WTC11 (cell line): ENCODE measurements around the gene PVALEF. TPM values are rescaled to one million over a fixed set of nuclear protein-coding genes. Genes with fewer than 3 reads are reported as not detected.

ENCODE experiments used
- ATAC-seq: fragments of 200-7000 bp; cut with Tn5 transposase; 2 replicates; pipeline ENCODE4 v1.10.0; 2021; ENCODE audit warnings: mild to moderate bottlenecking, moderate library complexity
- CTCF ChIA-PET: fragments of 300-600 bp; sonication (Branson Sonifier 250); formaldehyde crosslinking; loops from one replicate; lab custom pipeline; 2021; ENCODE audit warnings: antibody characterized with exemption; lab: Charles Lee
- POLR2A ChIA-PET: fragments of 350-600 bp; sonication (Branson Sonifier 250); formaldehyde crosslinking; loops from one replicate; lab custom pipeline; 2021; ENCODE audit warnings: antibody characterized with exemption; lab: Charles Lee
- DNase-seq: peaks from one replicate; pipeline ENCODE4 v3.0.0; 2021; ENCODE audit warnings: low spot score
- H3K27ac Mint-ChIP-seq: 2 replicates; pipeline ENCODE4 v1.8.0; 2021; ENCODE audit warnings: mixed read lengths
- H3K27me3 Mint-ChIP-seq: 2 replicates; pipeline ENCODE4 v1.8.0; 2021; ENCODE audit warnings: low read depth, mild to moderate bottlenecking, moderate library complexity, mixed read lengths
- H3K36me3 Mint-ChIP-seq: 2 replicates; pipeline ENCODE4 v1.8.0; 2021; ENCODE audit warnings: mixed read lengths
- H3K4me1 Mint-ChIP-seq: 2 replicates; pipeline ENCODE4 v1.8.0; 2022; ENCODE audit warnings: mixed read lengths
- H3K4me3 Mint-ChIP-seq: 2 replicates; pipeline ENCODE4 v1.8.0; 2021; ENCODE audit warnings: mild to moderate bottlenecking, moderate library complexity, mixed read lengths
- H3K9me3 Mint-ChIP-seq: 2 replicates; pipeline ENCODE4 v1.8.0; 2021; ENCODE audit warnings: mixed read lengths
- ESRRA ChIP-seq: sonication (generic); formaldehyde crosslinking; IDR thresholded peaks from 2 replicates; pipeline ENCODE4 v1.8.1; 2022; ENCODE audit warnings: mild to moderate bottlenecking, missing genetic modification reagents, borderline replicate concordance
- FOXP1 ChIP-seq: sonication (generic); formaldehyde crosslinking; IDR thresholded peaks from 2 replicates; pipeline ENCODE4 v1.8.0; 2022; ENCODE audit warnings: missing genetic modification reagents, mild to moderate bottlenecking, moderate library complexity, borderline replicate concordance
- NFE2L1 ChIP-seq: sonication (generic); formaldehyde crosslinking; IDR thresholded peaks from 2 replicates; pipeline ENCODE4 v1.8.1; 2023; ENCODE audit warnings: missing genetic modification reagents
- NFYB ChIP-seq: sonication (generic); formaldehyde crosslinking; conservative IDR thresholded peaks from 2 replicates; pipeline ENCODE4 v1.8.0; 2022; ENCODE audit warnings: low read depth, missing genetic modification reagents
- NR1H2 ChIP-seq: sonication (generic); formaldehyde crosslinking; IDR thresholded peaks from 2 replicates; pipeline ENCODE4 v1.9.0; 2021; ENCODE audit warnings: mild to moderate bottlenecking, moderate library complexity, missing genetic modification reagents
- TP53 ChIP-seq: sonication (generic); formaldehyde crosslinking; IDR thresholded peaks from 2 replicates; pipeline ENCODE4 v1.8.1; 2023; ENCODE audit warnings: mild to moderate bottlenecking, missing genetic modification reagents
- ZNF219 ChIP-seq: sonication (generic); formaldehyde crosslinking; IDR thresholded peaks from 2 replicates; pipeline ENCODE4 v1.8.0; 2023; ENCODE audit warnings: missing genetic modification reagents, mild to moderate bottlenecking, borderline replicate concordance
- ZNF232 ChIP-seq: sonication (generic); formaldehyde crosslinking; IDR thresholded peaks from 2 replicates; pipeline ENCODE4 v1.8.0; 2022; ENCODE audit warnings: mild to moderate bottlenecking, missing genetic modification reagents
- ZNF396 ChIP-seq: fragments of 250-450 bp; sonication (Bioruptor Pico); IDR thresholded peaks from 2 replicates; pipeline ENCODE4 v1.8.0; 2021; ENCODE audit warnings: mild to moderate bottlenecking, moderate library complexity, borderline replicate concordance
- ZNF423 ChIP-seq: fragments of 250-450 bp; sonication (Bioruptor Pico); IDR thresholded peaks from 2 replicates; pipeline ENCODE4 v2.1.2; 2022; ENCODE audit warnings: mild to moderate bottlenecking, moderate library complexity
- total RNA-seq: library from RNA; stranded (reverse); gene quantifications from 3 replicates; pipeline ENCODE4 v1.2.3, GENCODE V29; 2021
- TF ChIP-seq, protein P1 (sequence below): sonication (generic); formaldehyde crosslinking; IDR thresholded peaks from 2 replicates; pipeline ENCODE4 v1.8.1; 2023; ENCODE audit warnings: mild to moderate bottlenecking, missing genetic modification reagents
- TF ChIP-seq, protein P2 (sequence below): fragments of 250-450 bp; sonication (Bioruptor Pico); IDR thresholded peaks from 2 replicates; pipeline ENCODE4 v1.8.0; 2021; ENCODE audit warnings: mild to moderate bottlenecking
- TF ChIP-seq, protein P3 (sequence below): sonication (generic); formaldehyde crosslinking; IDR thresholded peaks from 2 replicates; pipeline ENCODE4 v1.8.1; 2022; ENCODE audit warnings: mild to moderate bottlenecking, missing genetic modification reagents, moderate library complexity, borderline replicate concordance
- TF ChIP-seq, protein P4 (sequence below): sonication (generic); formaldehyde crosslinking; IDR thresholded peaks from 2 replicates; pipeline ENCODE4 v1.8.1; 2023; ENCODE audit warnings: mild to moderate bottlenecking, missing genetic modification reagents
- TF ChIP-seq, protein P5 (sequence below): sonication (generic); formaldehyde crosslinking; IDR thresholded peaks from 2 replicates; pipeline ENCODE4 v1.8.0; 2022; ENCODE audit warnings: mild to moderate bottlenecking, missing genetic modification reagents
- TF ChIP-seq, protein P6 (sequence below): sonication (generic); formaldehyde crosslinking; conservative IDR thresholded peaks from 2 replicates; pipeline ENCODE4 v1.8.1; 2023; ENCODE audit warnings: mild to moderate bottlenecking, low read depth, missing genetic modification reagents, moderate library complexity
- TF ChIP-seq, protein P7 (sequence below): fragments of 250-450 bp; sonication (Bioruptor Pico); IDR thresholded peaks from 2 replicates; pipeline ENCODE4 v1.9.0; 2021; ENCODE audit warnings: mild to moderate bottlenecking
- TF ChIP-seq, protein P8 (sequence below): sonication (generic); formaldehyde crosslinking; IDR thresholded peaks from 2 replicates; pipeline ENCODE4 v1.8.1; 2022; ENCODE audit warnings: low read depth, mild to moderate bottlenecking, moderate library complexity, missing genetic modification reagents, borderline replicate concordance
- TF ChIP-seq, protein P9 (sequence below): sonication (generic); formaldehyde crosslinking; IDR thresholded peaks from 2 replicates; pipeline ENCODE4 v1.8.0; 2022; ENCODE audit warnings: missing genetic modification reagents

Gene PVALEF
- total RNA-seq, 1 experiment from 2014 or later = not detected

DNA sequence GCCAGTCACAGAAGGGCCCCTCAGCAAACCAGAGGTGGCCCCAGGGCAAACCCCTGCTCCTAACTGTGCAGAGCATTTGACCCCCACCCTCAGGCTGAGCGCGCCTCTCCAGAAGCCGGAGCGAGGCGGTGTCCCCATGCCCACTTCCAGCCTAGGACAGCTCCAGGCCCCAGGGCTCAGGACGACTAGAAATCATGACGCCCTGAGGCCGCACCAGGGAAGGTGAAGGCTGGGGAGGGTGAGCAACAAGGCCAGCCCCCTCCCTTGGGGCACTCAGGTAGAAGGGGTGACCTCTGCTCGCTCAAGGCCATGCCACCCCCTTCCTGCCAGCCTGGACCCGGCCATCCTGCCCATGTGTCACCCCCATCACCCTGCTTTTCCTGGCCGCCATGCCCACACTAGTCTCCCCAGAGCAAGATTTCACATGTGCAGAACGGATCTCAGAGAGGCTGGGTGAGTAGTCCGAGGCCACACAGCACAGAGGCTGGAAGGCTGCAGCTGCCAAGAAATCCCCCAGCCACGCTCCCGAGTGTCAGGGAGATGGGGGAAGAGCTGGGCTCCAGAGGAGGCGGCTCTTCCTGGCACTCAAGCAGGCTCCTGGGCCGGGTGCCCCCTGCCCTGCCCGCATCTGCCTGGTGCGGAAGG, 2.1 kb upstream of the PVALEF start:
- H3K27me3 Mint-ChIP-seq = peaks cover 9% of the 10 kb centered on the region
- CTCF ChIA-PET = no interaction called here
- TF ChIP-seq, protein P1, sequence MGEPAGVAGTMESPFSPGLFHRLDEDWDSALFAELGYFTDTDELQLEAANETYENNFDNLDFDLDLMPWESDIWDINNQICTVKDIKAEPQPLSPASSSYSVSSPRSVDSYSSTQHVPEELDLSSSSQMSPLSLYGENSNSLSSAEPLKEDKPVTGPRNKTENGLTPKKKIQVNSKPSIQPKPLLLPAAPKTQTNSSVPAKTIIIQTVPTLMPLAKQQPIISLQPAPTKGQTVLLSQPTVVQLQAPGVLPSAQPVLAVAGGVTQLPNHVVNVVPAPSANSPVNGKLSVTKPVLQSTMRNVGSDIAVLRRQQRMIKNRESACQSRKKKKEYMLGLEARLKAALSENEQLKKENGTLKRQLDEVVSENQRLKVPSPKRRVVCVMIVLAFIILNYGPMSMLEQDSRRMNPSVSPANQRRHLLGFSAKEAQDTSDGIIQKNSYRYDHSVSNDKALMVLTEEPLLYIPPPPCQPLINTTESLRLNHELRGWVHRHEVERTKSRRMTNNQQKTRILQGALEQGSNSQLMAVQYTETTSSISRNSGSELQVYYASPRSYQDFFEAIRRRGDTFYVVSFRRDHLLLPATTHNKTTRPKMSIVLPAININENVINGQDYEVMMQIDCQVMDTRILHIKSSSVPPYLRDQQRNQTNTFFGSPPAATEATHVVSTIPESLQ (CRISPR knock-in tag) = no peak
- TF ChIP-seq ZNF232 (CRISPR knock-in tag) (no peak), ESRRA (CRISPR knock-in tag) (no peak), NR1H2 (CRISPR knock-in tag) (no peak), FOXP1 (CRISPR knock-in tag) (no peak), ZNF219 (CRISPR knock-in tag) (no peak), ZNF423 (CRISPR knock-in tag) (no peak), NFYB (CRISPR knock-in tag) (no peak), NFE2L1 (no peak), ZNF396 (no peak), TP53 (no peak)
- TF ChIP-seq, protein P2, sequence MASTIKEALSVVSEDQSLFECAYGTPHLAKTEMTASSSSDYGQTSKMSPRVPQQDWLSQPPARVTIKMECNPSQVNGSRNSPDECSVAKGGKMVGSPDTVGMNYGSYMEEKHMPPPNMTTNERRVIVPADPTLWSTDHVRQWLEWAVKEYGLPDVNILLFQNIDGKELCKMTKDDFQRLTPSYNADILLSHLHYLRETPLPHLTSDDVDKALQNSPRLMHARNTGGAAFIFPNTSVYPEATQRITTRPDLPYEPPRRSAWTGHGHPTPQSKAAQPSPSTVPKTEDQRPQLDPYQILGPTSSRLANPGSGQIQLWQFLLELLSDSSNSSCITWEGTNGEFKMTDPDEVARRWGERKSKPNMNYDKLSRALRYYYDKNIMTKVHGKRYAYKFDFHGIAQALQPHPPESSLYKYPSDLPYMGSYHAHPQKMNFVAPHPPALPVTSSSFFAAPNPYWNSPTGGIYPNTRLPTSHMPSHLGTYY (CRISPR knock-in tag) = no peak
- TF ChIP-seq, protein P3, sequence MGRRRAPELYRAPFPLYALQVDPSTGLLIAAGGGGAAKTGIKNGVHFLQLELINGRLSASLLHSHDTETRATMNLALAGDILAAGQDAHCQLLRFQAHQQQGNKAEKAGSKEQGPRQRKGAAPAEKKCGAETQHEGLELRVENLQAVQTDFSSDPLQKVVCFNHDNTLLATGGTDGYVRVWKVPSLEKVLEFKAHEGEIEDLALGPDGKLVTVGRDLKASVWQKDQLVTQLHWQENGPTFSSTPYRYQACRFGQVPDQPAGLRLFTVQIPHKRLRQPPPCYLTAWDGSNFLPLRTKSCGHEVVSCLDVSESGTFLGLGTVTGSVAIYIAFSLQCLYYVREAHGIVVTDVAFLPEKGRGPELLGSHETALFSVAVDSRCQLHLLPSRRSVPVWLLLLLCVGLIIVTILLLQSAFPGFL (CRISPR knock-in tag) = no peak
- TF ChIP-seq, protein P4, sequence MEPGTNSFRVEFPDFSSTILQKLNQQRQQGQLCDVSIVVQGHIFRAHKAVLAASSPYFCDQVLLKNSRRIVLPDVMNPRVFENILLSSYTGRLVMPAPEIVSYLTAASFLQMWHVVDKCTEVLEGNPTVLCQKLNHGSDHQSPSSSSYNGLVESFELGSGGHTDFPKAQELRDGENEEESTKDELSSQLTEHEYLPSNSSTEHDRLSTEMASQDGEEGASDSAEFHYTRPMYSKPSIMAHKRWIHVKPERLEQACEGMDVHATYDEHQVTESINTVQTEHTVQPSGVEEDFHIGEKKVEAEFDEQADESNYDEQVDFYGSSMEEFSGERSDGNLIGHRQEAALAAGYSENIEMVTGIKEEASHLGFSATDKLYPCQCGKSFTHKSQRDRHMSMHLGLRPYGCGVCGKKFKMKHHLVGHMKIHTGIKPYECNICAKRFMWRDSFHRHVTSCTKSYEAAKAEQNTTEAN (CRISPR knock-in tag) = no peak
- TF ChIP-seq, protein P5, sequence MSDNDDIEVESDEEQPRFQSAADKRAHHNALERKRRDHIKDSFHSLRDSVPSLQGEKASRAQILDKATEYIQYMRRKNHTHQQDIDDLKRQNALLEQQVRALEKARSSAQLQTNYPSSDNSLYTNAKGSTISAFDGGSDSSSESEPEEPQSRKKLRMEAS (CRISPR knock-in tag) = no peak
- TF ChIP-seq, protein P6, sequence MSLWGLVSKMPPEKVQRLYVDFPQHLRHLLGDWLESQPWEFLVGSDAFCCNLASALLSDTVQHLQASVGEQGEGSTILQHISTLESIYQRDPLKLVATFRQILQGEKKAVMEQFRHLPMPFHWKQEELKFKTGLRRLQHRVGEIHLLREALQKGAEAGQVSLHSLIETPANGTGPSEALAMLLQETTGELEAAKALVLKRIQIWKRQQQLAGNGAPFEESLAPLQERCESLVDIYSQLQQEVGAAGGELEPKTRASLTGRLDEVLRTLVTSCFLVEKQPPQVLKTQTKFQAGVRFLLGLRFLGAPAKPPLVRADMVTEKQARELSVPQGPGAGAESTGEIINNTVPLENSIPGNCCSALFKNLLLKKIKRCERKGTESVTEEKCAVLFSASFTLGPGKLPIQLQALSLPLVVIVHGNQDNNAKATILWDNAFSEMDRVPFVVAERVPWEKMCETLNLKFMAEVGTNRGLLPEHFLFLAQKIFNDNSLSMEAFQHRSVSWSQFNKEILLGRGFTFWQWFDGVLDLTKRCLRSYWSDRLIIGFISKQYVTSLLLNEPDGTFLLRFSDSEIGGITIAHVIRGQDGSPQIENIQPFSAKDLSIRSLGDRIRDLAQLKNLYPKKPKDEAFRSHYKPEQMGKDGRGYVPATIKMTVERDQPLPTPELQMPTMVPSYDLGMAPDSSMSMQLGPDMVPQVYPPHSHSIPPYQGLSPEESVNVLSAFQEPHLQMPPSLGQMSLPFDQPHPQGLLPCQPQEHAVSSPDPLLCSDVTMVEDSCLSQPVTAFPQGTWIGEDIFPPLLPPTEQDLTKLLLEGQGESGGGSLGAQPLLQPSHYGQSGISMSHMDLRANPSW = no peak
- TF ChIP-seq, protein P7, sequence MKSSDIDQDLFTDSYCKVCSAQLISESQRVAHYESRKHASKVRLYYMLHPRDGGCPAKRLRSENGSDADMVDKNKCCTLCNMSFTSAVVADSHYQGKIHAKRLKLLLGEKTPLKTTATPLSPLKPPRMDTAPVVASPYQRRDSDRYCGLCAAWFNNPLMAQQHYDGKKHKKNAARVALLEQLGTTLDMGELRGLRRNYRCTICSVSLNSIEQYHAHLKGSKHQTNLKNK (CRISPR knock-in tag) = no peak
- TF ChIP-seq, protein P8, sequence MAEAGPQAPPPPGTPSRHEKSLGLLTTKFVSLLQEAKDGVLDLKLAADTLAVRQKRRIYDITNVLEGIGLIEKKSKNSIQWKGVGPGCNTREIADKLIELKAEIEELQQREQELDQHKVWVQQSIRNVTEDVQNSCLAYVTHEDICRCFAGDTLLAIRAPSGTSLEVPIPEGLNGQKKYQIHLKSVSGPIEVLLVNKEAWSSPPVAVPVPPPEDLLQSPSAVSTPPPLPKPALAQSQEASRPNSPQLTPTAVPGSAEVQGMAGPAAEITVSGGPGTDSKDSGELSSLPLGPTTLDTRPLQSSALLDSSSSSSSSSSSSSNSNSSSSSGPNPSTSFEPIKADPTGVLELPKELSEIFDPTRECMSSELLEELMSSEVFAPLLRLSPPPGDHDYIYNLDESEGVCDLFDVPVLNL (CRISPR knock-in tag) = no peak
- TF ChIP-seq, protein P9, sequence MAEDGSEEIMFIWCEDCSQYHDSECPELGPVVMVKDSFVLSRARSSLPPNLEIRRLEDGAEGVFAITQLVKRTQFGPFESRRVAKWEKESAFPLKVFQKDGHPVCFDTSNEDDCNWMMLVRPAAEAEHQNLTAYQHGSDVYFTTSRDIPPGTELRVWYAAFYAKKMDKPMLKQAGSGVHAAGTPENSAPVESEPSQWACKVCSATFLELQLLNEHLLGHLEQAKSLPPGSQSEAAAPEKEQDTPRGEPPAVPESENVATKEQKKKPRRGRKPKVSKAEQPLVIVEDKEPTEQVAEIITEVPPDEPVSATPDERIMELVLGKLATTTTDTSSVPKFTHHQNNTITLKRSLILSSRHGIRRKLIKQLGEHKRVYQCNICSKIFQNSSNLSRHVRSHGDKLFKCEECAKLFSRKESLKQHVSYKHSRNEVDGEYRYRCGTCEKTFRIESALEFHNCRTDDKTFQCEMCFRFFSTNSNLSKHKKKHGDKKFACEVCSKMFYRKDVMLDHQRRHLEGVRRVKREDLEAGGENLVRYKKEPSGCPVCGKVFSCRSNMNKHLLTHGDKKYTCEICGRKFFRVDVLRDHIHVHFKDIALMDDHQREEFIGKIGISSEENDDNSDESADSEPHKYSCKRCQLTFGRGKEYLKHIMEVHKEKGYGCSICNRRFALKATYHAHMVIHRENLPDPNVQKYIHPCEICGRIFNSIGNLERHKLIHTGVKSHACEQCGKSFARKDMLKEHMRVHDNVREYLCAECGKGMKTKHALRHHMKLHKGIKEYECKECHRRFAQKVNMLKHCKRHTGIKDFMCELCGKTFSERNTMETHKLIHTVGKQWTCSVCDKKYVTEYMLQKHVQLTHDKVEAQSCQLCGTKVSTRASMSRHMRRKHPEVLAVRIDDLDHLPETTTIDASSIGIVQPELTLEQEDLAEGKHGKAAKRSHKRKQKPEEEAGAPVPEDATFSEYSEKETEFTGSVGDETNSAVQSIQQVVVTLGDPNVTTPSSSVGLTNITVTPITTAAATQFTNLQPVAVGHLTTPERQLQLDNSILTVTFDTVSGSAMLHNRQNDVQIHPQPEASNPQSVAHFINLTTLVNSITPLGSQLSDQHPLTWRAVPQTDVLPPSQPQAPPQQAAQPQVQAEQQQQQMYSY (CRISPR knock-in tag) = no peak
- TF ChIP-seq, all 79 proteins: peak for 0
- DNase-seq (no peak), ATAC-seq (no peak)
- Mint-ChIP-seq H3K36me3 (no peaks in the 10 kb centered on the region), H3K9me3 (no peaks in the 10 kb centered on the region), H3K27ac (no peak overlapping the region), H3K4me1 (no peaks in the 10 kb centered on the region), H3K4me3 (no peak overlapping the region)
- POLR2A ChIA-PET = no interaction called here
